ENCODE results near the gene LRP1B.

DNA sequence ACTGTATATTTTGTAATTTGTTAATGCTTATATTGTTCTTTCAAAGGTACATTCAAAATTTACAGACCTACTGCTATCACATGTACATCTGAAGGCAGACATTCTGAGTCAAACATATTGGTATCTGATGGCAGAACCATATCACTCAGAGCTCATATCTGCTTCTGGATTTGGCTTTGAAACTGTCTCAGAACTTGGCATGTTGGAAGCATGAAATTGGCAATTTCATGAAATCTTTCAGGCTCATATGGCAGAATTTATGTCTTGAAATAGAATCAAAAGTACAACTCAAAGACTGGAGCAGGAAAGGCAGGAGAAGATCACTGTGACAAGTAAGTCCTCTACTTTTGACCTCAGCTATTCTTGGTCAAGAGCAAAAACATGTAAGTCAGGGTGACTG is 202.3 kb downstream of the LRP1B start:
- TF ChIP-seq, protein P1, sequence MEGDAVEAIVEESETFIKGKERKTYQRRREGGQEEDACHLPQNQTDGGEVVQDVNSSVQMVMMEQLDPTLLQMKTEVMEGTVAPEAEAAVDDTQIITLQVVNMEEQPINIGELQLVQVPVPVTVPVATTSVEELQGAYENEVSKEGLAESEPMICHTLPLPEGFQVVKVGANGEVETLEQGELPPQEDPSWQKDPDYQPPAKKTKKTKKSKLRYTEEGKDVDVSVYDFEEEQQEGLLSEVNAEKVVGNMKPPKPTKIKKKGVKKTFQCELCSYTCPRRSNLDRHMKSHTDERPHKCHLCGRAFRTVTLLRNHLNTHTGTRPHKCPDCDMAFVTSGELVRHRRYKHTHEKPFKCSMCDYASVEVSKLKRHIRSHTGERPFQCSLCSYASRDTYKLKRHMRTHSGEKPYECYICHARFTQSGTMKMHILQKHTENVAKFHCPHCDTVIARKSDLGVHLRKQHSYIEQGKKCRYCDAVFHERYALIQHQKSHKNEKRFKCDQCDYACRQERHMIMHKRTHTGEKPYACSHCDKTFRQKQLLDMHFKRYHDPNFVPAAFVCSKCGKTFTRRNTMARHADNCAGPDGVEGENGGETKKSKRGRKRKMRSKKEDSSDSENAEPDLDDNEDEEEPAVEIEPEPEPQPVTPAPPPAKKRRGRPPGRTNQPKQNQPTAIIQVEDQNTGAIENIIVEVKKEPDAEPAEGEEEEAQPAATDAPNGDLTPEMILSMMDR (conservative IDR thresholded peaks at IDR 0.05; ENCODE audit: low read length), result no peak
- no peak for TF ChIP-seq EZH2phosphoT487 (IDR thresholded peaks at IDR 0.05; ENCODE audit: borderline replicate concordance)
